CD4-positive, alpha-beta T cell (primary cell): ENCODE measurements around the gene PLEKHG2. TPM values are rescaled to one million over a fixed set of nuclear protein-coding genes. Genes with fewer than 3 reads are reported as not detected.

ENCODE experiments used
- ATAC-seq: fragments of 200-7000 bp; cut with Tn5 transposase; one replicate; pipeline ENCODE4 v1.10.0; 2022; ENCODE audit warnings: mild to moderate bottlenecking; ENCODE audit not compliant: poor library complexity
- CTCF ChIA-PET: fragments of 350-600 bp; sonication (Branson Sonifier 250); formaldehyde crosslinking; loops from one replicate; lab custom pipeline; 2021; ENCODE audit warnings: antibody characterized with exemption, inconsistent platforms; lab: Charles Lee
- POLR2A ChIA-PET: fragments of 350-600 bp; sonication (Branson Sonifier 250); formaldehyde crosslinking; loops from one replicate; lab custom pipeline; 2021; ENCODE audit warnings: antibody characterized with exemption, inconsistent platforms; lab: Charles Lee
- DNase-seq, 14 experiments: peaks; one replicate each; pipeline ENCODE4 v3.0.0-alpha.2; 2013 to 2020; ENCODE audit warnings: mixed read lengths in 2 of 14
- H3K27ac ChIP-seq, 2 donors: one replicate each; pipeline versions ENCODE4 v1.5.1 to v1.7.0; 2013; ENCODE audit warnings: low read length in 2 of 2, low read depth in 1 of 2, mild to moderate bottlenecking in 1 of 2
- H3K27me3 ChIP-seq, 2 experiments: 1 replicate in 1 of 2; 2 replicates in 1 of 2; pipeline versions ENCODE4 v1.6.1 to v1.7.0; 2013; ENCODE audit warnings: low read length in 2 of 2, control low read depth in 1 of 2, mild to moderate bottlenecking in 1 of 2, moderate library complexity in 1 of 2; ENCODE audit not compliant: insufficient read depth in 2 of 2, control insufficient read depth in 1 of 2
- H3K36me3 ChIP-seq: one replicate; pipeline ENCODE4 v1.6.1; 2013; ENCODE audit warnings: low read length, control low read depth; ENCODE audit not compliant: insufficient read depth
- H3K4me1 ChIP-seq: one replicate; pipeline ENCODE4 v1.6.1; 2013; ENCODE audit warnings: low read length, control low read depth; ENCODE audit not compliant: insufficient read depth
- H3K4me3 ChIP-seq: one replicate; pipeline ENCODE4 v1.5.1; 2013; ENCODE audit warnings: mild to moderate bottlenecking, low read length, moderate library complexity
- H3K9me3 ChIP-seq, 2 experiments: 1 replicate in 1 of 2; 2 replicates in 1 of 2; pipeline versions ENCODE4 v1.6.1 to v1.7.0; 2013; ENCODE audit warnings: low read length in 2 of 2, mild to moderate bottlenecking in 2 of 2, control low read depth in 1 of 2, moderate library complexity in 1 of 2; ENCODE audit not compliant: control insufficient read depth in 1 of 2, insufficient read depth in 1 of 2
- H3K27ac Mint-ChIP-seq: one replicate; pipeline ENCODE4 v1.8.0; 2020; ENCODE audit warnings: mixed read lengths
- H3K27me3 Mint-ChIP-seq: one replicate; pipeline ENCODE4 v1.8.0; 2021; ENCODE audit warnings: mixed read lengths
- H3K36me3 Mint-ChIP-seq: one replicate; pipeline ENCODE4 v1.8.0; 2021; ENCODE audit warnings: low read depth, mixed read lengths
- H3K4me1 Mint-ChIP-seq: one replicate; pipeline ENCODE4 v1.8.0; 2021; ENCODE audit warnings: low read depth, mixed read lengths
- H3K4me3 Mint-ChIP-seq: one replicate; pipeline ENCODE4 v1.8.0; 2020; ENCODE audit warnings: mild to moderate bottlenecking, mixed read lengths
- H3K9me3 Mint-ChIP-seq: one replicate; pipeline ENCODE4 v1.8.0; 2020; ENCODE audit warnings: mixed read lengths
- intact Hi-C, 2 experiments: fragments of 100-400 bp; cut with DNase I in 1 of 2; cut with micrococcal nuclease in 1 of 2; formaldehyde crosslinking; loops; one replicate each; pipeline versions ENCODE4 v1.15.1 to v1.9.0; 2023 to 2025; cut with DNase I, micrococcal nuclease
- total RNA-seq, 174 experiments: library from RNA in 2 of 174; stranded (reverse) in 2 of 174; gene quantifications; one replicate each; pipeline ENCODE4 v1.2.3 and lab custom pipeline; 2021 to 2026
- TF ChIP-seq, protein P1 (sequence below): fragments of 200-600 bp; IDR thresholded peaks from one replicate; pipeline ENCODE4 v1.8.0; 2022; ENCODE audit warnings: antibody characterized with exemption, mild to moderate bottlenecking

The PLEKHG2 gene
- total RNA-seq, 2 experiments from 2014 or later: 80.6 to 81.4 TPM

DNA sequence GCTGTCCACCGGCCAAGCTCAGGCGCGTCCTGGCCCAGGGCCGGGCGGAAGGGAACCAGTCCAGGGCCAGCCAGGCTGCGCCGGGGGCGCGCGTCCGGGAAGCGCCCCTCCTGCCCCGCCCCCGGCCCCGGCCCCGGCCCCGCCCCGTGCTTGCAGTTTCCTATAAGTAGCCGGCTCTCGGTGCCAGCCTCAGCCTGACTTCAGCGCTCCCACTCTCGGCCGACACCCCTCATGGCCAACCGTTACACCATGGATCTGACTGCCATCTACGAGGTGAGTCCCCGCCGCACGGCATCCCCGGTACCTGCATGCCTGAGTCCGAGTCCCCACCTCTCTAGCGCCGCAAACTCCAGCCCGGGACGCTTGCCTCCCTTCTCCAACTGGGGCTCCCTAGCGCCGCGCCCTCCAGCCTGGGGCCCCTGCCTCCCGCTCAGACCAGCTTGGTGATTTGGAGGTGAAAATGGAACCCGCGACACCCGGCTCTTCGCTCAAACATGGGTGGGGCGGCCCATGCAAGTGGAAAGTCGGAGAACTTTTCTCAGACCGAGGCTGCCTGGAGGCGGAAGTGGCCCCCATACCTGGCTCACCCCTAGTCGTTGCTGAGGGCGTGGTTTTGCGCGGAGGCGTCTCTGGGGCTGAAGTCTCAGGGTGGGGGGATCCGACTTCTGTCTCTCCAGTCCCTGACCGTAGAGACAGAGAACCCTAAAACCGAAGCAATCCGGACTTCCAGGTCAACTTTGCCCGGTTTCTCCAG lies 5.6 kb upstream of the PLEKHG2 start, which contains the start of gene ZFP36:
ZFP36 (plus strand) TSS at position 192 of the 754 bp plus-strand sequence; CDS start at position 250, 58 bp downstream.
- peaks cover 56% of the 10 kb centered on the region for H3K4me1 Mint-ChIP-seq
- H3K27me3 Mint-ChIP-seq: peaks cover 7% of the 10 kb centered on the region
- DNase-seq (peak; percentile 80 to 95 (median 91)), ATAC-seq (peak; percentile 11)
- Histone ChIP-seq H3K4me3 (peak within 1 kb of the TSS; percentile 100), H3K36me3 (peaks cover 29% of the 10 kb centered on the region), H3K27me3 (no peaks in the 10 kb centered on the region), H3K27ac (peak within 1 kb of the TSS; percentile 100), H3K9me3 (no peaks in the 10 kb centered on the region), H3K4me1 (peaks cover 85% of the 10 kb centered on the region)
- ChIA-PET POLR2A (interaction anchor here (0.6 to 9.4 kb wide), 10 partner anchors 7 to 1896 kb away, joined by 3 to 144 read pairs (median 13); partner anchors contain the start of genes EID2B, GMFG, MED29 and PAF1), CTCF (interaction anchor here (1.2 to 3.4 kb wide), 2 partner anchors 9 to 61 kb away, joined by 3 to 21 read pairs; no protein-coding TSS in a partner anchor)
- peaks cover 65% of the 10 kb centered on the region for H3K36me3 Mint-ChIP-seq
- intact Hi-C loops: no loop called here
- TF ChIP-seq, protein P1, sequence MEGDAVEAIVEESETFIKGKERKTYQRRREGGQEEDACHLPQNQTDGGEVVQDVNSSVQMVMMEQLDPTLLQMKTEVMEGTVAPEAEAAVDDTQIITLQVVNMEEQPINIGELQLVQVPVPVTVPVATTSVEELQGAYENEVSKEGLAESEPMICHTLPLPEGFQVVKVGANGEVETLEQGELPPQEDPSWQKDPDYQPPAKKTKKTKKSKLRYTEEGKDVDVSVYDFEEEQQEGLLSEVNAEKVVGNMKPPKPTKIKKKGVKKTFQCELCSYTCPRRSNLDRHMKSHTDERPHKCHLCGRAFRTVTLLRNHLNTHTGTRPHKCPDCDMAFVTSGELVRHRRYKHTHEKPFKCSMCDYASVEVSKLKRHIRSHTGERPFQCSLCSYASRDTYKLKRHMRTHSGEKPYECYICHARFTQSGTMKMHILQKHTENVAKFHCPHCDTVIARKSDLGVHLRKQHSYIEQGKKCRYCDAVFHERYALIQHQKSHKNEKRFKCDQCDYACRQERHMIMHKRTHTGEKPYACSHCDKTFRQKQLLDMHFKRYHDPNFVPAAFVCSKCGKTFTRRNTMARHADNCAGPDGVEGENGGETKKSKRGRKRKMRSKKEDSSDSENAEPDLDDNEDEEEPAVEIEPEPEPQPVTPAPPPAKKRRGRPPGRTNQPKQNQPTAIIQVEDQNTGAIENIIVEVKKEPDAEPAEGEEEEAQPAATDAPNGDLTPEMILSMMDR: no peak
- H3K9me3 Mint-ChIP-seq: no peaks in the 10 kb centered on the region
- peak within 1 kb of the TSS; percentile 98 for H3K27ac Mint-ChIP-seq
- peak within 1 kb of the TSS; percentile 99 for H3K4me3 Mint-ChIP-seq

DNA sequence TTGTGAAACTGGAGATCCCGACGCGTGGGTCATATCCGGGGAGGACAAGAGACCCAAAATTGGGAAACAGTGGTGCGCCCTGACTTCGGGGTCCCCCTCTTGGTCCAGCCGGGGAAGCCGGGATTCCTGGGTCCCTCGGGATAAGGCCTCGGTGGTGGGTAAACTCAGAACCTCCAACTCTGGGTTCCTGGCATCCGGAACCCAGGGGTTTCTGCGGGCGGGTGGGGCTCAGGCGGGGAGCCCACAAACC lies 5.1 kb upstream of the PLEKHG2 start:
- DNase-seq (no peak), ATAC-seq (no peak)
- Histone ChIP-seq H3K27me3 (no peaks in the 10 kb centered on the region), H3K9me3 (no peaks in the 10 kb centered on the region), H3K27ac (peak overlapping the region; percentile 100), H3K4me3 (peak overlapping the region; percentile 100), H3K4me1 (peaks cover 85% of the 10 kb centered on the region), H3K36me3 (peaks cover 29% of the 10 kb centered on the region)
- Mint-ChIP-seq H3K36me3 (peaks cover 65% of the 10 kb centered on the region), H3K4me3 (peak overlapping the region; percentile 99), H3K9me3 (no peaks in the 10 kb centered on the region), H3K4me1 (peaks cover 56% of the 10 kb centered on the region), H3K27me3 (peaks cover 11% of the 10 kb centered on the region), H3K27ac (peak overlapping the region; percentile 98)
- ChIA-PET CTCF (interaction anchor here (1.2 to 3.4 kb wide), 2 partner anchors 10 to 62 kb away, joined by 3 to 21 read pairs; no protein-coding TSS in a partner anchor), POLR2A (interaction anchor here (0.7 to 9.4 kb wide), 11 partner anchors 8 to 558 kb away, joined by 3 to 144 read pairs (median 12); partner anchors contain the start of genes EID2B, GMFG, HNRNPL and MED29)
- intact Hi-C loops: no loop called here
- TF ChIP-seq, protein P1: no peak

DNA sequence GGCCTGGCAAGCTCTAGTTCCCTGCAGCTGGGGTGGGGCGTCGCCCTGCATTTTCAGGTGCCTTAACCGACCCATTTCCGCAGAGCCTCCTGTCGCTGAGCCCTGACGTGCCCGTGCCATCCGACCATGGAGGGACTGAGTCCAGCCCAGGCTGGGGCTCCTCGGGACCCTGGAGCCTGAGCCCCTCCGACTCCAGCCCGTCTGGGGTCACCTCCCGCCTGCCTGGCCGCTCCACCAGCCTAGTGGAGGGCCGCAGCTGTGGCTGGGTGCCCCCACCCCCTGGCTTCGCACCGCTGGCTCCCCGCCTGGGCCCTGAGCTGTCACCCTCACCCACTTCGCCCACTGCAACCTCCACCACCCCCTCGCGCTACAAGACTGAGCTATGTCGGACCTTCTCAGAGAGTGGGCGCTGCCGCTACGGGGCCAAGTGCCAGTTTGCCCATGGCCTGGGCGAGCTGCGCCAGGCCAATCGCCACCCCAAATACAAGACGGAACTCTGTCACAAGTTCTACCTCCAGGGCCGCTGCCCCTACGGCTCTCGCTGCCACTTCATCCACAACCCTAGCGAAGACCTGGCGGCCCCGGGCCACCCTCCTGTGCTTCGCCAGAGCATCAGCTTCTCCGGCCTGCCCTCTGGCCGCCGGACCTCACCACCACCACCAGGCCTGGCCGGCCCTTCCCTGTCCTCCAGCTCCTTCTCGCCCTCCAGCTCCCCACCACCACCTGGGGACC lies 4.6 kb upstream of the PLEKHG2 start:
- peaks cover 65% of the 10 kb centered on the region for H3K36me3 Mint-ChIP-seq
- Histone ChIP-seq H3K4me1 (peaks cover 85% of the 10 kb centered on the region), H3K9me3 (no peaks in the 10 kb centered on the region), H3K27me3 (no peaks in the 10 kb centered on the region), H3K4me3 (peak overlapping the region; percentile 100), H3K27ac (peak overlapping the region; percentile 100), H3K36me3 (peaks cover 29% of the 10 kb centered on the region)
- H3K4me3 Mint-ChIP-seq: peak overlapping the region; percentile 99
- ChIA-PET CTCF (interaction anchor here (1.2 to 3.4 kb wide), 2 partner anchors 10 to 62 kb away, joined by 3 to 21 read pairs; no protein-coding TSS in a partner anchor), POLR2A (interaction anchor here (0.7 to 9.4 kb wide), 11 partner anchors 8 to 558 kb away, joined by 3 to 144 read pairs (median 12); partner anchors contain the start of genes EID2B, GMFG, HNRNPL and MED29)
- no peaks in the 10 kb centered on the region for H3K9me3 Mint-ChIP-seq
- DNase-seq (peak; percentile 57 to 92 (median 72)), ATAC-seq (no peak)
- peaks cover 53% of the 10 kb centered on the region for H3K4me1 Mint-ChIP-seq
- peak overlapping the region; percentile 98 for H3K27ac Mint-ChIP-seq
- intact Hi-C loops: no loop called here
- TF ChIP-seq, protein P1: no peak
- peaks cover 12% of the 10 kb centered on the region for H3K27me3 Mint-ChIP-seq
